SK-N-SH (cell line): ENCODE results near the gene COL8A2.

ENCODE experiments used
- CTCF ChIP-seq: fragments of 200-600 bp; sonication (generic); IDR thresholded peaks from 2 replicates; pipeline ENCODE4 v1.6.1; 2017; ENCODE audit warnings: antibody characterized with exemption, mild to moderate bottlenecking, moderate library complexity
- NFIC ChIP-seq: IDR thresholded peaks from 2 replicates; pipeline ENCODE4 v1.4.0; 2012; ENCODE audit warnings: borderline replicate concordance

GRCh38 chr1:36114371-36114770 lies 10.7 kb downstream of the COL8A2 start:
- TF ChIP-seq CTCF (no peak), NFIC (no peak)
